ENCODE measurements around the gene ZNF837.

The ZNF837 gene

GRCh38 chr19:58351558-58351878, 29.3 kb downstream of the ZNF837 start (continued):
- no peak for TF ChIP-seq TSHZ2 (CRISPR knock-in tag; IDR thresholded peaks at IDR 0.05)
- TF ChIP-seq ZFP3 (CRISPR knock-in tag; IDR thresholded peaks at IDR 0.05), result no peak
- TF ChIP-seq ZNF8 (CRISPR knock-in tag; IDR thresholded peaks at IDR 0.05), result no peak
- TF ChIP-seq RARB (CRISPR knock-in tag; IDR thresholded peaks at IDR 0.05), result no peak
- TF ChIP-seq ISL1 (CRISPR knock-in tag; IDR thresholded peaks at IDR 0.05), result no peak
- no peak for TF ChIP-seq GLIS3 (CRISPR knock-in tag; IDR thresholded peaks at IDR 0.05)
- no peak for TF ChIP-seq TCF4 (CRISPR knock-in tag; IDR thresholded peaks at IDR 0.05; ENCODE audit: borderline replicate concordance)
- no peak for TF ChIP-seq ZFP30 (CRISPR knock-in tag; IDR thresholded peaks at IDR 0.05)

- TF ChIP-seq BACH2 (CRISPR knock-in tag; IDR thresholded peaks at IDR 0.05; ENCODE audit: borderline replicate concordance), result no peak
- TF ChIP-seq PPARA (CRISPR knock-in tag; IDR thresholded peaks at IDR 0.05; ENCODE audit: borderline replicate concordance), result no peak
- ATAC-seq, result no peak
Observed at GRCh38 chr19:58350871-58351557, 29.8 kb downstream of the ZNF837 start.

GRCh38 chr19:58350001-58350861, 30.6 kb downstream of the ZNF837 start:
- TF ChIP-seq CSDC2 (CRISPR knock-in tag; IDR thresholded peaks at IDR 0.05), result no peak
- TF ChIP-seq ZNF8 (CRISPR knock-in tag; IDR thresholded peaks at IDR 0.05), result no peak
- TF ChIP-seq ZNF70 (CRISPR knock-in tag; IDR thresholded peaks at IDR 0.05), result no peak
- no peak for TF ChIP-seq ZNF565 (CRISPR knock-in tag; conservative IDR thresholded peaks at IDR 0.05; ENCODE audit: low read depth)
- TF ChIP-seq ZFP3 (CRISPR knock-in tag; IDR thresholded peaks at IDR 0.05), result no peak
- TF ChIP-seq TSHZ2 (CRISPR knock-in tag; IDR thresholded peaks at IDR 0.05), result no peak
- no peak for ATAC-seq

- ATAC-seq, result no peak
- TF ChIP-seq PATZ1 (CRISPR knock-in tag; IDR thresholded peaks at IDR 0.05; ENCODE audit: borderline replicate concordance) (no peak), TSHZ2 (CRISPR knock-in tag; IDR thresholded peaks at IDR 0.05) (no peak), PPARA (CRISPR knock-in tag; IDR thresholded peaks at IDR 0.05; ENCODE audit: borderline replicate concordance) (no peak), POU6F1 (CRISPR knock-in tag; IDR thresholded peaks at IDR 0.05; ENCODE audit: borderline replicate concordance, low read depth) (no peak), CSDC2 (CRISPR knock-in tag; IDR thresholded peaks at IDR 0.05) (no peak), RARB (CRISPR knock-in tag; IDR thresholded peaks at IDR 0.05) (no peak), ZNF8 (CRISPR knock-in tag; IDR thresholded peaks at IDR 0.05) (no peak), ARNTL (CRISPR knock-in tag; IDR thresholded peaks at IDR 0.05; ENCODE audit: borderline replicate concordance, low read depth) (no peak), TCF4 (CRISPR knock-in tag; IDR thresholded peaks at IDR 0.05; ENCODE audit: borderline replicate concordance) (no peak), CREB5 (CRISPR knock-in tag; IDR thresholded peaks at IDR 0.05; ENCODE audit: low read depth) (no peak), TOX (CRISPR knock-in tag; IDR thresholded peaks at IDR 0.05; ENCODE audit: borderline replicate concordance) (no peak), SNAI2 (CRISPR knock-in tag; IDR thresholded peaks at IDR 0.05) (no peak), ZNF565 (CRISPR knock-in tag; conservative IDR thresholded peaks at IDR 0.05; ENCODE audit: low read depth) (no peak)
Observed at GRCh38 chr19:58349590-58349989, 31.2 kb downstream of the ZNF837 start.
